Measurements from ENCODE around the gene TTC23.

GRCh38 chr15:99109555-99110021 is 139.8 kb downstream of the TTC23 start:
- TF ChIP-seq POLR2A (IDR thresholded peaks at IDR 0.05; ENCODE audit: low read length) (no peak), GATA1 (IDR thresholded peaks at IDR 0.05; ENCODE audit: low read depth, low read length) (no peak)

All from erythroblast (primary cell).